GM08714 (cell line): ENCODE results near the gene RRAGB.
"Not testable (repeated sequence)": the region's sequence is repeated elsewhere in the genome, so short reads cannot be mapped to it uniquely, and the experiment has no call there.

Source experiments
- H3K4me3 ChIP-seq: fragments of 200-500 bp; sonication (Bioruptor generic); 2 replicates; pipeline ENCODE4 v1.5.1; 2014; ENCODE audit warnings: mild to moderate bottlenecking, low read length, inconsistent platforms
- ZNF274 ChIP-seq: IDR thresholded peaks from 2 replicates; pipeline ENCODE4 v1.6.1; 2012; ENCODE audit warnings: mild to moderate bottlenecking, low read depth, low read length

The RRAGB gene

GRCh38 chrX:55717521-55718497 is at the start of gene RRAGB:
Gene RRAGB (plus strand): TSS chrX:55717749. CDS start chrX:55718328, 579 bp downstream.
- H3K4me3 ChIP-seq: peak within 1 kb of the TSS; percentile 87
- no peak for TF ChIP-seq ZNF274

GRCh38 chrX:55668084-55668483 is 49.5 kb upstream of the RRAGB start:
- no peak overlapping the region for H3K4me3 ChIP-seq
- TF ChIP-seq ZNF274: no peak

- not testable (repeated sequence) for H3K4me3 ChIP-seq
These were observed 29.0 kb upstream of the RRAGB start for GRCh38 chrX:55688579-55688978.

- no peak for TF ChIP-seq ZNF274
- no peak overlapping the region for H3K4me3 ChIP-seq
These were observed 22.1 kb upstream of the RRAGB start for GRCh38 chrX:55695227-55696018.

- no peak for TF ChIP-seq ZNF274
- H3K4me3 ChIP-seq: no peak overlapping the region
These were observed 20.2 kb upstream of the RRAGB start for GRCh38 chrX:55697381-55697780.

GRCh38 chrX:55702671-55703070 is 14.9 kb upstream of the RRAGB start:
- no peak for TF ChIP-seq ZNF274
- H3K4me3 ChIP-seq: no peak overlapping the region

GRCh38 chrX:55703436-55703835 is 14.1 kb upstream of the RRAGB start:
- not testable (repeated sequence) for H3K4me3 ChIP-seq

GRCh38 chrX:55705066-55705465 is 12.5 kb upstream of the RRAGB start:
- H3K4me3 ChIP-seq: not testable (repeated sequence)

GRCh38 chrX:55709735-55710134 is 7.8 kb upstream of the RRAGB start:
- H3K4me3 ChIP-seq: no peak overlapping the region
- TF ChIP-seq ZNF274: no peak

GRCh38 chrX:55710701-55711100 is 6.8 kb upstream of the RRAGB start:
- TF ChIP-seq ZNF274: no peak
- H3K4me3 ChIP-seq: no peak overlapping the region

GRCh38 chrX:55713631-55714030 is 3.9 kb upstream of the RRAGB start:
- no peak overlapping the region for H3K4me3 ChIP-seq
- TF ChIP-seq ZNF274: no peak

GRCh38 chrX:55714161-55714560 is 3.4 kb upstream of the RRAGB start:
- no peak overlapping the region for H3K4me3 ChIP-seq
- TF ChIP-seq ZNF274: no peak

GRCh38 chrX:55715847-55716246 is 1.7 kb upstream of the RRAGB start:
- no peak overlapping the region for H3K4me3 ChIP-seq
- no peak for TF ChIP-seq ZNF274

- TF ChIP-seq ZNF274: no peak
- no peak overlapping the region for H3K4me3 ChIP-seq
These were observed 612 bp upstream of the RRAGB start for GRCh38 chrX:55716937-55717336.

- TF ChIP-seq ZNF274: no peak
- no peak overlapping the region for H3K4me3 ChIP-seq
These were observed 14.3 kb downstream of the RRAGB start for GRCh38 chrX:55731826-55732225.
